GM12878 (cell line): Measurements from ENCODE around the gene FOXP1. TPM values are rescaled to one million over a fixed set of nuclear protein-coding genes. Genes with fewer than 3 reads are reported as not detected.

ENCODE experiments used
- ATAC-seq: fragments of 200-7000 bp; cut with Tn5 transposase; 3 replicates; pipeline ENCODE4 v1.9.1; 2020; ENCODE audit warnings: mild to moderate bottlenecking, moderate library complexity
- BruUV-seq: library from RNA; stranded (reverse); fragments of 400-500 nt; replicated peaks from 2 replicates; lab custom pipeline; 2021; lab: Mats Ljungman, UMichigan
- CTCF ChIA-PET: fragments of 300-600 bp; sonication (Branson Sonifier 250); formaldehyde crosslinking; extraction: SDS; loops from one replicate; lab custom pipeline; 2021; ENCODE audit warnings: inconsistent platforms; lab: Yijun Ruan, JAX
- POLR2A ChIA-PET: fragments of 350-600 bp; formaldehyde crosslinking; extraction: SDS; loops from one replicate; lab custom pipeline; 2021; ENCODE audit warnings: inconsistent platforms; lab: Charles Lee
- RAD21 ChIA-PET: fragments of 300-600 bp; sonication (Branson Sonifier 250); formaldehyde crosslinking; loops from one replicate; lab custom pipeline; 2023; ENCODE audit warnings: antibody characterized with exemption; ENCODE audit not compliant: unreplicated experiment; lab: Charles Lee
- SMC1A ChIA-PET: fragments of 300-600 bp; sonication (Branson Sonifier 250); formaldehyde crosslinking; loops from one replicate; lab custom pipeline; 2023; ENCODE audit not compliant: unreplicated experiment, uncharacterized antibody; lab: Charles Lee
- DNase-seq: peaks from one replicate; pipeline ENCODE4 v3.0.0-alpha.2; 2011; ENCODE audit warnings: low read depth, low spot score
- FAIRE-seq: peaks from 3 replicates; lab custom pipeline; 2011; peaks lifted over from hg19 to GRCh38; lab: Jason Lieb, UNC
- H2AFZ ChIP-seq: 2 replicates; pipeline ENCODE4 v1.6.0; 2011; ENCODE audit warnings: low read depth, low read length, control low read depth; ENCODE audit not compliant: control insufficient read depth
- H3K27ac ChIP-seq: 2 replicates; pipeline ENCODE4 v1.5.1; 2011; ENCODE audit warnings: control low read depth; ENCODE audit not compliant: control insufficient read depth, insufficient read depth
- H3K27me3 ChIP-seq, 2 experiments: replicated peaks in 1 of 2; 2 replicates each; pipeline versions ENCODE4 v1.6.0 to v1.6.1; 2011; ENCODE audit warnings: low read length in 1 of 2; ENCODE audit not compliant: control insufficient read depth in 2 of 2, insufficient read depth in 2 of 2
- H3K36me3 ChIP-seq, 2 experiments: 2 replicates each; pipeline ENCODE4 v1.5.1; 2011; ENCODE audit warnings: low read length in 1 of 2; ENCODE audit not compliant: control insufficient read depth in 2 of 2, insufficient read depth in 2 of 2
- H3K4me1 ChIP-seq: 2 replicates; pipeline ENCODE4 v1.6.1; 2011; ENCODE audit warnings: mild to moderate bottlenecking, low read length, moderate library complexity, mixed read lengths; ENCODE audit not compliant: control insufficient read depth, insufficient read depth
- H3K4me2 ChIP-seq: 2 replicates; pipeline ENCODE4 v1.6.0; 2011; ENCODE audit warnings: control low read depth; ENCODE audit not compliant: control insufficient read depth, insufficient read depth
- H3K4me3 ChIP-seq: fragments of 200-600 bp; sonication (generic); 2 replicates; pipeline ENCODE4 v1.5.1; 2016
- H3K79me2 ChIP-seq: 2 replicates; pipeline ENCODE4 v1.6.0; 2011; ENCODE audit warnings: low read length; ENCODE audit not compliant: control insufficient read depth, insufficient read depth
- H3K9ac ChIP-seq: 2 replicates; pipeline ENCODE4 v1.8.0; 2011; ENCODE audit warnings: low read length, control low read depth, mixed read lengths; ENCODE audit not compliant: control insufficient read depth, insufficient read depth
- H3K9me3 ChIP-seq: replicated peaks from 3 replicates; pipeline ENCODE4 v1.5.1; 2011; ENCODE audit warnings: mild to moderate bottlenecking, low read length; ENCODE audit not compliant: control insufficient read depth, insufficient read depth
- H4K20me1 ChIP-seq: 2 replicates; pipeline ENCODE4 v1.6.0; 2011; ENCODE audit not compliant: control insufficient read depth, insufficient read depth
- BMI1 ChIP-seq: fragments of 450-650 bp; IDR thresholded peaks from 2 replicates; pipeline ENCODE4 v1.6.1; 2016; ENCODE audit warnings: mild to moderate bottlenecking, moderate library complexity, borderline replicate concordance
- MTA2 ChIP-seq: fragments of 450-650 bp; IDR thresholded peaks from 2 replicates; pipeline ENCODE4 v1.6.1; 2016; ENCODE audit warnings: low read depth, mild to moderate bottlenecking, moderate library complexity
- MYB ChIP-seq: fragments of 150-350 bp; IDR thresholded peaks from 2 replicates; pipeline ENCODE4 v1.6.1; 2014; ENCODE audit warnings: mild to moderate bottlenecking, low read depth, low read length, borderline replicate concordance
- NFXL1 ChIP-seq: fragments of 450-650 bp; IDR thresholded peaks from 2 replicates; pipeline ENCODE4 v1.6.1; 2017; ENCODE audit warnings: antibody characterized with exemption, mild to moderate bottlenecking, borderline replicate concordance
- RAD51 ChIP-seq: fragments of 450-650 bp; IDR thresholded peaks from 2 replicates; pipeline ENCODE4 v1.6.1; 2016; ENCODE audit warnings: moderate library complexity, mild to moderate bottlenecking, inconsistent platforms
- RFX5 ChIP-seq: IDR thresholded peaks from 2 replicates; pipeline ENCODE4 v1.6.1; 2011; ENCODE audit warnings: low read depth, low read length, improper control_type of control experiment
- ZNF274 ChIP-seq: IDR thresholded peaks from one replicate; pipeline ENCODE4 v1.8.0; 2011; ENCODE audit not compliant: insufficient read length, insufficient read depth
- ZNF592 ChIP-seq: fragments of 450-650 bp; IDR thresholded peaks from 2 replicates; pipeline ENCODE4 v1.6.1; 2017; ENCODE audit warnings: mild to moderate bottlenecking, moderate library complexity
- WGBS: methylation state at CpG from one replicate; pipeline ENCODE4 v1.1.6; 2016; ENCODE audit warnings: low lambda C conversion rate; ENCODE audit not compliant: insufficient replicate concordance, insufficient coverage; ENCODE audit errors: missing lambda C conversion rate; 5-methylcytosine and 5-hydroxymethylcytosine counted together
- in situ Hi-C: fragments of 300-500 bp; cut with MboI; formaldehyde crosslinking; loops from 9 replicates; pipeline ENCODE4 v1.14.3; 2018; ENCODE audit warnings: mixed read lengths
- intact Hi-C: fragments of 100-400 bp; cut with micrococcal nuclease; formaldehyde crosslinking; loops from one replicate; pipeline ENCODE4 v1.14.2; 2022; ENCODE audit not compliant: unreplicated experiment
- polyA plus RNA-seq, 11 experiments: library from polyadenylated mRNA; depleted of rRNA in 4 of 11; unstranded in 6 of 11; stranded (reverse) in 5 of 11; fragments of >200 nt; fragmentation: Nextera tagmentation in 4 of 11; fragmentation: Illumina TruSeq in 1 of 11; extraction: Ambion mirVana in 4 of 11; extraction: Trizol in 1 of 11; gene quantifications; 1 replicate in 1 of 11; 2 replicates in 10 of 11; pipeline versions ENCODE4 v1.2.1 to v1.2.3, GENCODE V29; 2011 to 2016; ENCODE audit warnings: inconsistent platforms in 2 of 11, missing spikeins in 2 of 11, low read depth in 1 of 11
- total RNA-seq, 4 experiments: library from RNA; depleted of rRNA in 3 of 4; stranded (reverse); fragments of >200 nt in 3 of 4; fragmentation: Illumina TruSeq in 1 of 4; extraction: Trizol in 1 of 4; gene quantifications; 2 replicates each; pipeline versions ENCODE4 v1.2.1 to v1.2.3, GENCODE V29; 2013 to 2021
- TF ChIP-seq, protein P1 (sequence below): fragments of 450-650 bp; IDR thresholded peaks from 2 replicates; pipeline ENCODE4 v1.6.1; 2017; ENCODE audit warnings: borderline replicate concordance
- TF ChIP-seq, protein P2 (sequence below): fragments of 450-650 bp; IDR thresholded peaks from 2 replicates; pipeline ENCODE4 v1.6.1; 2016; ENCODE audit warnings: mild to moderate bottlenecking, moderate library complexity, borderline replicate concordance

FOXP1 gene
- total and polyA plus RNA-seq, 10 of the 15 experiments (the other 5 are each of a cell fraction or from before 2014, with no cell fraction given), result 0.05 to 1.6 (median 0.20) TPM; not detected in 1

DNA sequence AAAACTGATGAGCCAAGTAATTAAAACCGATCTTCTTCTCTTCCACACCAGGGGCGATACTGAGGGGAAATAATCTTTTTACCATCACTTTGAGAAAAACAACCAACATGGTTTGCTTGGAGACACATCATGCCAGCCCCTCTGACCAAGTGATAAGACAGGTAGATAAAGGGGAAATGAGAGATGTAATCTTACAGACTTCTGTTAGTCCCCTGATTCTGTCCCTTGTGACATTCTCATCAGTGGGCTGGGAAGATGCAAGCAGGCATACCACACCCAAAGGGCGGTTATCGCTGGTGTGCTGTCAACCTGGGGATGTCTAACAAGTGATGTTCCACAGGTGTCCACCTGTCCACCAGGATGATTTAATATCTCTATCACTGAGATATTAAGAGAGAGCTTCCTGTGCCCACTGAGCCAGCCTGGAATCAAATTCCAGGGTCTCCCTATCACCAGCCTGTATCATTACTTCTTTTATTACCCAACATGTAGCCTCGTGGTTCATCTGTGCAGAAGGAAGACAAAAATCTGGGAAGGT, 315.0 kb downstream of the FOXP1 start (continued):
- TF ChIP-seq, protein P1, sequence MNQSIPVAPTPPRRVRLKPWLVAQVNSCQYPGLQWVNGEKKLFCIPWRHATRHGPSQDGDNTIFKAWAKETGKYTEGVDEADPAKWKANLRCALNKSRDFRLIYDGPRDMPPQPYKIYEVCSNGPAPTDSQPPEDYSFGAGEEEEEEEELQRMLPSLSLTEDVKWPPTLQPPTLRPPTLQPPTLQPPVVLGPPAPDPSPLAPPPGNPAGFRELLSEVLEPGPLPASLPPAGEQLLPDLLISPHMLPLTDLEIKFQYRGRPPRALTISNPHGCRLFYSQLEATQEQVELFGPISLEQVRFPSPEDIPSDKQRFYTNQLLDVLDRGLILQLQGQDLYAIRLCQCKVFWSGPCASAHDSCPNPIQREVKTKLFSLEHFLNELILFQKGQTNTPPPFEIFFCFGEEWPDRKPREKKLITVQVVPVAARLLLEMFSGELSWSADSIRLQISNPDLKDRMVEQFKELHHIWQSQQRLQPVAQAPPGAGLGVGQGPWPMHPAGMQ, result no peak

DNA sequence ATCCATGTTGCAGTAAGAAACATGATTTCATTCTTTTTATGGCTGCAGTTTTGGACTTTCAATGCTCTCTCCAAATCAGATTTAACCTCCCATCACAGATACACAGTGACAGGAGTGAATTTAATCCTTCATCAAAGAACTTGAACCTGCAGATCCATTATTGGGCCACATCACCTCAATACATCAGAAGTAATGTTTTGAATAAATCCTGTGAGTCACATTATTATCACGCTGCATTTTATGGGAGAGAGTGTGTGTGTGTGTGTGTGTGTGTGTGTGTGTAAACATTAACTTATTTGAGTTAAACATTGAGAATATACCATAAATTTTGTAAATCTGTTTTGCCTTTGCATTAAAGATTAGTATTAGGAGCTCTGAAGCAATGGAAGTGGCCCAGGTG, 316.7 kb downstream of the FOXP1 start:
- no peak for FAIRE-seq
- RAD21 ChIA-PET, result no interaction called here
- CTCF ChIA-PET, result no interaction called here
- no peak overlapping the region for H3K9ac ChIP-seq
- in situ Hi-C loops (no loop called here), intact Hi-C loops (no loop called here)
- no peaks in the 10 kb centered on the region for H3K36me3 ChIP-seq
- no peak overlapping the region for H3K4me3 ChIP-seq
- no peaks in the 10 kb centered on the region for H3K9me3 ChIP-seq
- 7% methylated on average over 1 of the region's 1 CpG for WGBS
- BruUV-seq, result no TSS peak
- no peaks in the 10 kb centered on the region for H3K79me2 ChIP-seq
- H3K27me3 ChIP-seq, result no peaks in the 10 kb centered on the region; a peak in 2 of 4 replicates
- no peak for DNase-seq
- ATAC-seq, result no peak
- no peak overlapping the region for H3K4me2 ChIP-seq
- no peak overlapping the region for H3K27ac ChIP-seq
- TF ChIP-seq ZNF274, result no peak
- no peak for TF ChIP-seq BMI1
- TF ChIP-seq RFX5, result no peak
- TF ChIP-seq MTA2, result no peak
- TF ChIP-seq MYB, result no peak
- TF ChIP-seq NFXL1, result no peak
- TF ChIP-seq, protein P2, sequence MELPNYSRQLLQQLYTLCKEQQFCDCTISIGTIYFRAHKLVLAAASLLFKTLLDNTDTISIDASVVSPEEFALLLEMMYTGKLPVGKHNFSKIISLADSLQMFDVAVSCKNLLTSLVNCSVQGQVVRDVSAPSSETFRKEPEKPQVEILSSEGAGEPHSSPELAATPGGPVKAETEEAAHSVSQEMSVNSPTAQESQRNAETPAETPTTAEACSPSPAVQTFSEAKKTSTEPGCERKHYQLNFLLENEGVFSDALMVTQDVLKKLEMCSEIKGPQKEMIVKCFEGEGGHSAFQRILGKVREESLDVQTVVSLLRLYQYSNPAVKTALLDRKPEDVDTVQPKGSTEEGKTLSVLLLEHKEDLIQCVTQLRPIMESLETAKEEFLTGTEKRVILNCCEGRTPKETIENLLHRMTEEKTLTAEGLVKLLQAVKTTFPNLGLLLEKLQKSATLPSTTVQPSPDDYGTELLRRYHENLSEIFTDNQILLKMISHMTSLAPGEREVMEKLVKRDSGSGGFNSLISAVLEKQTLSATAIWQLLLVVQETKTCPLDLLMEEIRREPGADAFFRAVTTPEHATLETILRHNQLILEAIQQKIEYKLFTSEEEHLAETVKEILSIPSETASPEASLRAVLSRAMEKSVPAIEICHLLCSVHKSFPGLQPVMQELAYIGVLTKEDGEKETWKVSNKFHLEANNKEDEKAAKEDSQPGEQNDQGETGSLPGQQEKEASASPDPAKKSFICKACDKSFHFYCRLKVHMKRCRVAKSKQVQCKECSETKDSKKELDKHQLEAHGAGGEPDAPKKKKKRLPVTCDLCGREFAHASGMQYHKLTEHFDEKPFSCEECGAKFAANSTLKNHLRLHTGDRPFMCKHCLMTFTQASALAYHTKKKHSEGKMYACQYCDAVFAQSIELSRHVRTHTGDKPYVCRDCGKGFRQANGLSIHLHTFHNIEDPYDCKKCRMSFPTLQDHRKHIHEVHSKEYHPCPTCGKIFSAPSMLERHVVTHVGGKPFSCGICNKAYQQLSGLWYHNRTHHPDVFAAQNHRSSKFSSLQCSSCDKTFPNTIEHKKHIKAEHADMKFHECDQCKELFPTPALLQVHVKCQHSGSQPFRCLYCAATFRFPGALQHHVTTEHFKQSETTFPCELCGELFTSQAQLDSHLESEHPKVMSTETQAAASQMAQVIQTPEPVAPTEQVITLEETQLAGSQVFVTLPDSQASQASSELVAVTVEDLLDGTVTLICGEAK, result no peak
- TF ChIP-seq ZNF592, result no peak
- no peak for TF ChIP-seq RAD51
- H2AFZ ChIP-seq, result no peak overlapping the region
- no peaks in the 10 kb centered on the region for H3K4me1 ChIP-seq
- POLR2A ChIA-PET, result no interaction called here
- no peaks in the 10 kb centered on the region for H4K20me1 ChIP-seq
- SMC1A ChIA-PET, result no interaction called here
